ENCODE measurements around the gene MAP3K5.

DNA sequence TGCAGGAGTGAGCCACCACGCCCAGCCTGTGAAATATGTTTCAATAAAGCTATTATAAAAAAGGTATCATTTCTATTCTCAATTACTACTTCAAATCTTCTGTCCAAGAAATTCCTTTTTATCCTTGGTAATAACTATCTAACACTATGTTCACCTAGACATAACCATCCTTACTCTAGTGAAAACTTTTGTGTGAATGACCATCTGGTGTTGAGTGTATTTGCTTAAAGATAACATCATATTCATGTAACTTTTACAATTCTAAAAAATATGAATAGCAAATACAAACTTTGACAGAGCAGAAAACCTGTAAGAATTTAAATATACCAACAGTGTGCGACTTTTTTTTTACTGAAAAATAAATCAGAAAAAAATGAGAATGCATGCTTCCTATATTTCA lies 96.9 kb downstream of the MAP3K5 start:
- TF ChIP-seq, protein P1, sequence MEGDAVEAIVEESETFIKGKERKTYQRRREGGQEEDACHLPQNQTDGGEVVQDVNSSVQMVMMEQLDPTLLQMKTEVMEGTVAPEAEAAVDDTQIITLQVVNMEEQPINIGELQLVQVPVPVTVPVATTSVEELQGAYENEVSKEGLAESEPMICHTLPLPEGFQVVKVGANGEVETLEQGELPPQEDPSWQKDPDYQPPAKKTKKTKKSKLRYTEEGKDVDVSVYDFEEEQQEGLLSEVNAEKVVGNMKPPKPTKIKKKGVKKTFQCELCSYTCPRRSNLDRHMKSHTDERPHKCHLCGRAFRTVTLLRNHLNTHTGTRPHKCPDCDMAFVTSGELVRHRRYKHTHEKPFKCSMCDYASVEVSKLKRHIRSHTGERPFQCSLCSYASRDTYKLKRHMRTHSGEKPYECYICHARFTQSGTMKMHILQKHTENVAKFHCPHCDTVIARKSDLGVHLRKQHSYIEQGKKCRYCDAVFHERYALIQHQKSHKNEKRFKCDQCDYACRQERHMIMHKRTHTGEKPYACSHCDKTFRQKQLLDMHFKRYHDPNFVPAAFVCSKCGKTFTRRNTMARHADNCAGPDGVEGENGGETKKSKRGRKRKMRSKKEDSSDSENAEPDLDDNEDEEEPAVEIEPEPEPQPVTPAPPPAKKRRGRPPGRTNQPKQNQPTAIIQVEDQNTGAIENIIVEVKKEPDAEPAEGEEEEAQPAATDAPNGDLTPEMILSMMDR (IDR thresholded peaks at IDR 0.05), result no peak
- TF ChIP-seq POLR2A (IDR thresholded peaks at IDR 0.05), result no peak

All from adrenal gland (tissue), 5 donors.